Measurements from ENCODE around the gene ZNF761.
A peak's percentile ranks its signal among the peaks of the same experiment; 100 is the strongest.
"Not testable (repeated sequence)": the region's sequence is repeated elsewhere in the genome, so short reads cannot be mapped to it uniquely, and the experiment has no call there.

Gene ZNF761

DNA sequence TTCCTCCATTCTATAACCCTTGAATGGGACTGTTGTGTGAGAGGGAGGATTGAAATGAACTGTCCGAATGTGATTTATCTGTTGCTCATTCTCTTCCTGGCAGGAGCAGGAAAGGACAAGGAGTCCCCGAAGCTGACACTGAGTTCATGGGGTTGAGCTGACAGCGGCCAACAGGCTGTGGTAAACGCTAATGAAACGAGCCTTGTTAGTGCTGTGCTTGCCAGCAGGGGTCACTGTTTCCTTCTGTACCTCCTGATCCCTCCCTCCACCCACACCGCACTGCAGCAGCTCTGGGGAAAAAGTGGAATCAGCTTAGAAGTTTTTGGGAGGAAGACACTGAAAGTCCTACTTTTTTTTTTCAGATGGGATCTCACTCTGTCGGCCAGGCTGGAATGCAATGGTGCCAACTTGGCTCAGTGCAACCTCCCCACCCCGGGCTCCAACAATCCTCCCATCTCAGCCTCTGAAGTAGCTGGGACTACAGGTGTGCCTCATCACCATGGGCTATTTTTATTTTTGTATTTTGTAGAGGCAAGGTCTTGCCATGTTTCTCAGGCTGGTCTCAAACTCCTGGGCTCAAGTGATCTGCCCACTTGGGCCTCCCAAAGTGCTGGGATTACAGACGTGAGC is 6.7 kb upstream of the ZNF761 start:
- H3K4me3 ChIP-seq (ENCODE audit: low read depth, low read length), result no peak overlapping the region
- DNase-seq (ENCODE audit: low read depth), result peak; percentile 16
- TF ChIP-seq CTCF (IDR thresholded peaks at IDR 0.05; ENCODE audit: low read depth, low read length, missing control alignments), result peak; percentile 74

DNA sequence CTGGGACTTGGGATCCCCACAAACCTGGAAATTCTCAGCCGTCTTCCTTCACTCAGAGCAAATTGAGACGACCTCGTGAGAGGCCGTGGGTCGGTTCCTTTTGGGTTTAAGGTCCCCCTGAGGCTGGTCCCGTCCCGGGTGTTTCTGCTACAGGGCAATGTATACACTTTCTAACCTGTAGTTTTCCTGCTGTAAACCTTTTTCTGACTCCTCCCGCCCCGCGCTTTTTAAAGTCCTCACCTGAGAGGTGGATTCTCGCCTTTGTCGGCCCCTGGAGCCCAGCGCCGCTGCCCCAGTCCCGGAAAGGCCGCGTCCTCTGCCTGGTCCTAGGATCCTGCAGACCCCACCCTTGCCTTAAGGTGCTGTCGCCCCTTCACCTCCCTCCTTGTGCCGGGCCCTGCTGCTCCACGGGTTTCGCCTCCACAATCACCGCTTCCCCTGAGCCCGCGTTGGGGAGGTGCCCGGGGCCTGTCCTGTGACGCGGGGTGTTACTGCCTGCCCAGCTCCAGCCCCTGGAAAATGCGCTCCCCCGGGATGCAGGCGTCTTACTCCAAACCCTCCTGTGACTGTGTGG is 391 bp downstream of the ZNF761 start:
- peak overlapping the region; percentile 83 for H3K4me3 ChIP-seq (ENCODE audit: low read depth, low read length)
- no peak for TF ChIP-seq CTCF (IDR thresholded peaks at IDR 0.05; ENCODE audit: low read depth, low read length, missing control alignments)
- DNase-seq (ENCODE audit: low read depth), result no peak

GRCh38 chr19:53443809-53444208 is 12.0 kb downstream of the ZNF761 start:
- not testable (repeated sequence) for DNase-seq (ENCODE audit: low read depth); H3K4me3 ChIP-seq (ENCODE audit: low read depth, low read length)

DNA sequence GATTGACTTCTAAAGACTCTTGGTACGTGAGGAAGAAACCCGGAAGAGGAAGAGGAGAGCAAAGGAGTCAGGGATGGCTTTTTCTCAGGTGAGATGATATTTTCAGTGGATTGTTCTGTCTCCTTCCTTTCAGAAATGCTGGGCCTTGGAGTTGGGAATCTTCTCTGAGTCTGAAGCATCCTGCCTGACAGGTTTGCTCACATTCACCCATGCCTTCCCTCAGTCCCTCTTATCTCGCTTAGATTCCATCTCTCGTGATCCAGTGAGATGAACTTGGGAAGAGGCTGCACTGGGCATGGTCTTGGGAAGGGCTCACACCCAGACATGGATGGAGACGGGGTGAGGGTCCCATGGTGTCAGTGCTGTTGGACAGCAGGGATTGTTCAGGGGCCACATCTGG is 15.4 kb downstream of the ZNF761 start:
- not testable (repeated sequence) for DNase-seq (ENCODE audit: low read depth); H3K4me3 ChIP-seq (ENCODE audit: low read depth, low read length)

DNA sequence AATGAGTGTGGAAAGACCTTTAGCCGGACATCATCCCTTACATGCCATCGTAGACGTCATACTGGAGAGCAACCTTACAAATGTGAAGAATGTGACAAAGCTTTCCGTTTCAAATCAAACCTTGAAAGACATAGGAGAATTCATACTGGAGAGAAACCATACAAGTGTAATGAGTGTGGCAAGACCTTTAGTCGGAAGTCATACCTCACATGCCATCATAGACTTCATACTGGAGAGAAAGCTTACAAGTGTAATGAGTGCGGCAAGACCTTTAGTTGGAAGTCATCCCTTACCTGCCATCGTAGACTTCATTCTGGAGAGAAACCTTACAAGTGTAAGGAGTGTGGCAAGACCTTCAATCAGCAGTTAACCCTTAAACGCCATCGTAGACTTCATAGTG is 24.0 kb downstream of the ZNF761 start:
- TF ChIP-seq CTCF (IDR thresholded peaks at IDR 0.05; ENCODE audit: low read depth, low read length, missing control alignments), result no peak
- H3K4me3 ChIP-seq (ENCODE audit: low read depth, low read length), result no peak overlapping the region
- DNase-seq (ENCODE audit: low read depth), result no peak

- not testable (repeated sequence) for DNase-seq (ENCODE audit: low read depth); H3K4me3 ChIP-seq (ENCODE audit: low read depth, low read length)
Observed at GRCh38 chr19:53460131-53460721, 28.4 kb downstream of the ZNF761 start.

DNA sequence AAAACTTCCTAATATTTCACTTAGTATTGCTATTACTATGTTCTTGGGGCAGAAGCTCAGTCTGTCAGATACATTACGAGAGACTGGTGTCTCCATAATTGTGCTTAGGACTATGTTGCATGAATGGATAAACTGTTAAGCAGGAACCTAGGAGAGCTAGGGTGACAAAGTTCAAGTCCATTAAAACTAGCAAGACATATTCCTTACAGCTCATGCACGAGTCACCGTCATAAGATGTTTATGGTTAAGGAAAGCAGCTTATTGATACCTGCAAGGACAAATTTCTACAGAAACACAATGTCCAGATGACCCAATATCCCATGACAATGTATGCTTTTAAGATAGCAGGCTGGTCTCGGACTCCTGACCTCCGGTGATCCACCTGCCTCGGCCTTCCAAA is 30.1 kb downstream of the ZNF761 start:
- no peak overlapping the region for H3K4me3 ChIP-seq (ENCODE audit: low read depth, low read length)
- TF ChIP-seq CTCF (IDR thresholded peaks at IDR 0.05; ENCODE audit: low read depth, low read length, missing control alignments), result no peak

DNA sequence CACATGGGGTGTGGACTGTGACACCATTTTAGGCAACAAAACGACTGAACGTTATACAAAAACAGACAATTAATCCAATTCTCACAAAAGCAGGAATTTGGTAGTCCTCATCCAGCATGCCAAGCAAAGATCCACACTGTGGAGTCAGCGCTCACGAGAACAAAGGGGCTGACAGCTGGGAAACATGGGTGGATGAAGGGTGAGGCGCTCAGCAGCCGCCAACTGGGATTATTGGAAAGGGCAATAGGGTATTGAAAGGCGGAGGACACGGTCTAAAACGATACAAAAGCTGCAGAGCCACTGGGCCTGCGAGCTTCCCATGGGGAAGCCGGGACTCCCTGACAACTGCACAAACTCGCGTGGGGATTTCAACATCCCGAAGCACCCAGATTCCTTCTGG is 31.1 kb downstream of the ZNF761 start:
- DNase-seq (ENCODE audit: low read depth), result no peak

More for the DNA sequence above, 30.1 kb downstream of the ZNF761 start:
- DNase-seq (ENCODE audit: low read depth), result no peak

More for the DNA sequence above, 31.1 kb downstream of the ZNF761 start:
- no peak overlapping the region for H3K4me3 ChIP-seq (ENCODE audit: low read depth, low read length)
- TF ChIP-seq CTCF (IDR thresholded peaks at IDR 0.05; ENCODE audit: low read depth, low read length, missing control alignments), result no peak
